Liver (tissue), 9 donors: Measurements from ENCODE around the gene KCNJ1. TPM values are rescaled to one million over a fixed set of nuclear protein-coding genes. Genes with fewer than 3 reads are reported as not detected.

Experiments used
- DNase-seq: peaks from one replicate; pipeline ENCODE4 v3.0.0-alpha.2; 2017; ENCODE audit warnings: low spot score
- H3K27ac ChIP-seq, 2 donors: one replicate each; pipeline ENCODE4 v1.7.0; 2013; ENCODE audit warnings: inconsistent platforms in 2 of 2, low read length in 2 of 2, control low read depth in 1 of 2, low read depth in 1 of 2, mild to moderate bottlenecking in 1 of 2
- H3K27me3 ChIP-seq, 4 donors: one replicate each; pipeline versions ENCODE4 v1.6.1 to v1.7.0; 2013; ENCODE audit warnings: low read length in 3 of 4, inconsistent platforms in 1 of 4, mild to moderate bottlenecking in 1 of 4, moderate library complexity in 1 of 4; ENCODE audit not compliant: control insufficient read depth in 4 of 4, insufficient read depth in 4 of 4
- H3K36me3 ChIP-seq, 4 donors: one replicate each; pipeline versions ENCODE4 v1.6.1 to v1.7.0; 2013; ENCODE audit warnings: low read length in 3 of 4, mild to moderate bottlenecking in 3 of 4, low read depth in 1 of 4, moderate library complexity in 1 of 4; ENCODE audit not compliant: control insufficient read depth in 4 of 4, insufficient read depth in 3 of 4
- H3K4me1 ChIP-seq, 4 donors: one replicate each; pipeline versions ENCODE4 v1.6.1 to v1.7.0; 2013; ENCODE audit warnings: low read length in 3 of 4, mild to moderate bottlenecking in 3 of 4, moderate library complexity in 1 of 4; ENCODE audit not compliant: control insufficient read depth in 4 of 4, insufficient read depth in 4 of 4
- H3K4me3 ChIP-seq, 3 donors: one replicate each; pipeline versions ENCODE4 v1.6.1 to v1.7.0; 2013; ENCODE audit warnings: low read length in 3 of 3, control low read depth in 1 of 3, low read depth in 1 of 3, mild to moderate bottlenecking in 1 of 3
- H3K9ac ChIP-seq, 2 donors: one replicate each; pipeline ENCODE4 v1.7.0; 2013; ENCODE audit warnings: low read length in 2 of 2, mild to moderate bottlenecking in 2 of 2, moderate library complexity in 2 of 2, control low read depth in 1 of 2, low read depth in 1 of 2
- H3K9me3 ChIP-seq, 4 donors: one replicate each; pipeline versions ENCODE4 v1.6.1 to v1.7.0; 2013; ENCODE audit warnings: low read length in 3 of 4; ENCODE audit not compliant: control insufficient read depth in 4 of 4
- ATF3 ChIP-seq: IDR thresholded peaks from 2 replicates; pipeline ENCODE4 v1.6.1; 2016; ENCODE audit warnings: antibody characterized with exemption
- EGR1 ChIP-seq, 2 donors: IDR thresholded peaks; 2 replicates each; pipeline ENCODE4 v1.6.1; 2016 to 2018; ENCODE audit warnings: antibody characterized with exemption in 2 of 2, low read depth in 2 of 2
- HNF4G ChIP-seq: IDR thresholded peaks from 2 replicates; pipeline ENCODE4 v1.6.1; 2016; ENCODE audit warnings: antibody characterized with exemption
- JUND ChIP-seq, 2 donors: IDR thresholded peaks; 2 replicates each; pipeline ENCODE4 v1.6.1; 2016; ENCODE audit warnings: antibody characterized with exemption in 2 of 2
- NR2F2 ChIP-seq: IDR thresholded peaks from 2 replicates; pipeline ENCODE4 v1.6.1; 2016; ENCODE audit warnings: antibody characterized with exemption
- RAD21 ChIP-seq, 2 donors: IDR thresholded peaks; 2 replicates each; pipeline ENCODE4 v1.6.1; 2016; ENCODE audit warnings: antibody characterized with exemption in 2 of 2, mild to moderate bottlenecking in 2 of 2
- REST ChIP-seq: IDR thresholded peaks from 2 replicates; pipeline ENCODE4 v1.6.1; 2016; ENCODE audit warnings: antibody characterized with exemption, mild to moderate bottlenecking
- RXRA ChIP-seq, 2 donors: IDR thresholded peaks; 2 replicates each; pipeline ENCODE4 v1.6.1; 2017 to 2018; ENCODE audit warnings: antibody characterized with exemption in 2 of 2, mild to moderate bottlenecking in 1 of 2
- TAF1 ChIP-seq: conservative IDR thresholded peaks from 2 replicates; pipeline ENCODE4 v1.6.1; 2016; ENCODE audit warnings: antibody characterized with exemption, mild to moderate bottlenecking
- YY1 ChIP-seq: IDR thresholded peaks from 2 replicates; pipeline ENCODE4 v1.6.1; 2016; ENCODE audit warnings: antibody characterized with exemption, mild to moderate bottlenecking
- ZBTB33 ChIP-seq: IDR thresholded peaks from 2 replicates; pipeline ENCODE4 v1.6.1; 2016; ENCODE audit warnings: antibody characterized with exemption
- WGBS: extraction: QIAGEN DNeasy Blood & Tissue Kit; methylation state at CpG from one replicate; pipeline ENCODE4 v1.1.7; 2013; 5-methylcytosine and 5-hydroxymethylcytosine counted together
- polyA plus RNA-seq, 2 donors: library from polyadenylated mRNA; stranded (reverse) in 1 of 2; unstranded in 1 of 2; fragments of 200-250 nt in 1 of 2; fragments of >200 nt in 1 of 2; fragmentation: Nextera tagmentation in 1 of 2; extraction: Ambion mirVana in 1 of 2; gene quantifications; one replicate each; pipeline versions ENCODE4 v1.2.1 to v1.2.3, GENCODE V29; 2013 to 2015
- total RNA-seq, 2 donors: library from RNA; depleted of rRNA; stranded (reverse); fragments of >200 nt; gene quantifications; one replicate each; pipeline ENCODE4 v1.2.3, GENCODE V29; 2014
- donor health status: healthy.
- donor health status: healthy.
- donor health status: healthy.
- donor health status: healthy.
- donor health status: healthy.

Gene KCNJ1
- total and polyA plus RNA-seq, 4 donors: 0.14 to 0.23 TPM; not detected in 2

GRCh38 chr11:128909438-128910125 is 42.5 kb upstream of the KCNJ1 start:
- TF ChIP-seq TAF1: no peak
- no peak for TF ChIP-seq HNF4G
- no peak for TF ChIP-seq ATF3
- no peak for TF ChIP-seq EGR1 (IDR thresholded peaks at IDR 0.05; ENCODE audit: low read depth in 2 of 2)
- TF ChIP-seq RAD21 (IDR thresholded peaks at IDR 0.05): no peak
- no peak for TF ChIP-seq YY1
- TF ChIP-seq RXRA (IDR thresholded peaks at IDR 0.05): no peak
- no peak for TF ChIP-seq ZBTB33
- H3K9ac ChIP-seq: no peak overlapping the region
- no peak overlapping the region for H3K4me3 ChIP-seq
- WGBS: 87% methylated on average over 8 of the region's 8 CpGs
- no peaks in the 10 kb centered on the region for H3K9me3 ChIP-seq
- no peaks in the 10 kb centered on the region for H3K36me3 ChIP-seq
- H3K4me1 ChIP-seq: peaks cover 0 to 9% (median 4%) of the 10 kb centered on the region in 4 donors
- peaks cover 0 to 3% (median 1%) of the 10 kb centered on the region in 4 donors for H3K27me3 ChIP-seq
- no peak for DNase-seq
- no peak overlapping the region for H3K27ac ChIP-seq

GRCh38 chr11:128908391-128909246 is 41.5 kb upstream of the KCNJ1 start:
- Histone ChIP-seq H3K36me3 (no peaks in the 10 kb centered on the region), H3K4me1 (peaks cover 0 to 9% (median 4%) of the 10 kb centered on the region in 4 donors), H3K27ac (no peak overlapping the region), H3K27me3 (peaks cover 0 to 6% (median 1%) of the 10 kb centered on the region in 4 donors), H3K4me3 (no peak overlapping the region), H3K9ac (no peak overlapping the region), H3K9me3 (no peaks in the 10 kb centered on the region)
- 54% methylated on average over 12 of the region's 12 CpGs for WGBS
- DNase-seq: no peak
- TF ChIP-seq RAD21 (IDR thresholded peaks at IDR 0.05) (no peak), JUND (IDR thresholded peaks at IDR 0.05) (peak in 1 of 2 donors; percentile 22)

- peaks cover 0 to 9% (median 4%) of the 10 kb centered on the region in 4 donors for H3K4me1 ChIP-seq
- no peak overlapping the region for H3K4me3 ChIP-seq
- no peak for TF ChIP-seq NR2F2
- TF ChIP-seq REST: no peak
- no peak for TF ChIP-seq HNF4G
- no peak for DNase-seq
- H3K9ac ChIP-seq: no peak overlapping the region
- no peaks in the 10 kb centered on the region for H3K36me3 ChIP-seq
- peaks cover 0 to 6% (median 1%) of the 10 kb centered on the region in 4 donors for H3K27me3 ChIP-seq
- no peak overlapping the region for H3K27ac ChIP-seq
- H3K9me3 ChIP-seq: no peaks in the 10 kb centered on the region
- 86% methylated on average over 4 of the region's 4 CpGs for WGBS
Observed at GRCh38 chr11:128907585-128907984, 40.5 kb upstream of the KCNJ1 start.
